ENCODE data around the gene SLC16A4. TPM values are rescaled to one million over a fixed set of nuclear protein-coding genes. Genes with fewer than 3 reads are reported as not detected.
"Not testable (repeated sequence)": the region's sequence is repeated elsewhere in the genome, so short reads cannot be mapped to it uniquely, and the experiment has no call there.

SLC16A4 gene
- total RNA-seq, 1 experiment from 2014 or later: 412 TPM

DNA sequence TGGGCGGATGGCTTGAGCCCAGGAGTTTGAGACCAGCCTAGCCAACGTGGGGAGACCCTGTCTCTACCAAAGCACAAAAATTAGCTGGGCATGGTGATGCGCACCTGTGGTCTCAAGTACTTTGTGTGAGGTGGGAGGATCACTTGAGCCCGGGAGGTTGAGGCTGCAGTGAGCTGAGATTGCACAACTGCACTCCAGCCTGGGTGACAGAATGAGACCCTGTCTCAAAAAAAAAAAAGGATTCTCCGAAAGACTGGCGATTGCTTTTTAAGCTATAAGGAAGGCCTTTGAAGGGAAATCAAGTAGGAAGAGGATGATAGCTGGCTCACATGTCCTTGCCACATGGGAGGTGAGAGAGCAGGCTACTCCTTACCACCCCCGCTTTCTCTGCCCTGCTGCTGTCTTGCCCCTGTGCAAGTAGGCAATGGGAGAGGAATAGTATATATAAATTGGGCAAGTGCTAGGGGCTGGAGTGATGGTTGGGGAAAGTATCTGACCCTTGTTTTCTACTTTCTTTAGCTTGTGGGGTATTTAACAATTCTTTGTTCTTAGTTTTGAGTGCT, 20.4 kb upstream of the SLC16A4 start:
- no peak for DNase-seq (ENCODE audit: extremely low read depth, low read depth)

GRCh38 chr1:110409316-110409715, 18.5 kb upstream of the SLC16A4 start:
- DNase-seq (ENCODE audit: extremely low read depth, low read depth): no peak

- DNase-seq (ENCODE audit: extremely low read depth, low read depth): no peak
Observed at GRCh38 chr1:110408488-110408887, 17.7 kb upstream of the SLC16A4 start.

GRCh38 chr1:110407260-110408210, 16.7 kb upstream of the SLC16A4 start, which contains the start of gene LAMTOR5:
TSS of gene LAMTOR5 (minus strand) at chr1:110407694. CDS start at chr1:110407620, 74 bp downstream.
- DNase-seq (ENCODE audit: extremely low read depth, low read depth): peak; percentile 85

DNA sequence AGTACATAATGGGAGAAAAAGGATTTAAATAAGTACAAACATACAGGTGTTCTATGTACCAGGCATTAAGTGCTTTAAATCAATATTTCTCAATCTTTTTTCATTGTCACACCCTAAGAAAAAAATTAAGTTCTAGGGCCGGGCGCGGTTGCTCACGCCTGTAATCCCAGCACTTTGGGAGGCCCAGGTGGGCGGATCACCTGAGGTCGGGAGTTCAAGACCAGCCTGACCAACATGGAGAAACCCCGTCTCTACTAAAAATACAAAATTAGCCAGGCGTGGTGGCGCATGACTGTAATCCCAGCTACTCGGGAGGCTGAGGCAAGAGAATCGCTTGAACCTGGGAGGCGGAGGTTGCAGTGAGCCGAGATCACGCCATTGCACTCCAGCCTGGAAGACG, 15.6 kb upstream of the SLC16A4 start:
- DNase-seq (ENCODE audit: extremely low read depth, low read depth): not testable (repeated sequence)

GRCh38 chr1:110404401-110404800, 13.6 kb upstream of the SLC16A4 start:
- no peak for DNase-seq (ENCODE audit: extremely low read depth, low read depth)

DNA sequence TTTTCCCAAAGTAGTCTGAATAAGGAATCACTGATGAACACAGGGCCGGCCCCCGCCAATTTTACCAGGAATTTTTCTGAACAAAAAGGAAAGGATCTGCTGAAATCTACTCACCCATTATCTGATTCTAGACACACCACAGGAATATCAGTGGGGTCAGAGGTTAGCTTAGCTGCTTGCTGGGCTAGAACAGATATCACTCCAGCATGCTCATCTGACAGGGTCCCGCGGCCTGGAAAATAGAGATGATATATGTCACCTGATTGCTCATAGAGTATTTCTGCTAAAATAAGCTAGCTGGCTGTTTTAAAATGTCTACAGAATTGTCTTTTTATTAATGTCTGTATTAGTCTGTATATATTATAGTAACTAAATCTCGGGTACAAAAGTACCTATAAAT, 13.0 kb upstream of the SLC16A4 start:
- no peak for DNase-seq (ENCODE audit: extremely low read depth, low read depth)

GRCh38 chr1:110396259-110396958, 5.6 kb upstream of the SLC16A4 start:
- DNase-seq (ENCODE audit: extremely low read depth, low read depth): not testable (repeated sequence)

- no peak for DNase-seq (ENCODE audit: extremely low read depth, low read depth)
Observed at GRCh38 chr1:110394493-110394820, 3.6 kb upstream of the SLC16A4 start.

DNA sequence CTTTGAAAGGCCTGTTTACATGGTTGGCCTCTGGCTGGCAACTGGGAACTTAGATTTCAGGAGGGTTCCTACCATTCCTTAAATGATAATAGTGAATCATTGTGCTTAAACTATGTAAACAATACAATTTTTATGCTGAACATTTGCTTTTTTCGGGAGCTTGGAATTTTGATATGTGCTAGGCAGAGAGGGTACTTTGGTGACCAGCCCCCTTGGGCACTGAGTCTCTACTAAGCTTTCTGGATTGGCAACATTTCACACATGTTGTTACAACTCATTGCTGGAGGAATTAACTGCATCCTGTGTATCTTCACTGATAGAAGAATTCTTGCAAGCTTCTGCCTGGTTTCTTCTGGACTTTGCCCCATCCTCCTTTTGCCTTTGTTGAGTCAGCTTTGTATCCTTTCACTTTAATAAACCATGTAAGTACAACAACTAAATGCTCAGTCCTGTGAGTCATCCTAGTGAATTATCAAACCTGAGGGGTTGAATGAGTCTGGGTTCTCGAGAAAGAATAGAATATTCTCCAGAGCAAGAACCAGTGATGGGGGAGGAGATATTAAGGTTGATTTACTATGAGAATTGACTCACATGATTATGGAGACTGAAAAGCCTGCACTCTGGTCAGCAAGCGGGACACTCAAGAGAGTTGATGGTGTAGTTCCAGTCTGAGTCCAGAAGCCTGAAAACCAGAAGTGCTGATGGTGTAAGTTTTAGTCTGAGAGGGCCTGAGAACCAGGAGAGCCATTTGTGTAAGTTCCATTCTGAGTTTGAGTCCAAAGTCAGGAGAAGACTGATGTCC, 3.1 kb upstream of the SLC16A4 start:
- DNase-seq (ENCODE audit: extremely low read depth, low read depth): no peak

- no peak for DNase-seq (ENCODE audit: extremely low read depth, low read depth)
Observed at GRCh38 chr1:110393286-110393685, 2.5 kb upstream of the SLC16A4 start.

- peak; percentile 76 for DNase-seq (ENCODE audit: extremely low read depth, low read depth)
Observed at GRCh38 chr1:110390096-110390495, 730 bp downstream of the SLC16A4 start.

DNA sequence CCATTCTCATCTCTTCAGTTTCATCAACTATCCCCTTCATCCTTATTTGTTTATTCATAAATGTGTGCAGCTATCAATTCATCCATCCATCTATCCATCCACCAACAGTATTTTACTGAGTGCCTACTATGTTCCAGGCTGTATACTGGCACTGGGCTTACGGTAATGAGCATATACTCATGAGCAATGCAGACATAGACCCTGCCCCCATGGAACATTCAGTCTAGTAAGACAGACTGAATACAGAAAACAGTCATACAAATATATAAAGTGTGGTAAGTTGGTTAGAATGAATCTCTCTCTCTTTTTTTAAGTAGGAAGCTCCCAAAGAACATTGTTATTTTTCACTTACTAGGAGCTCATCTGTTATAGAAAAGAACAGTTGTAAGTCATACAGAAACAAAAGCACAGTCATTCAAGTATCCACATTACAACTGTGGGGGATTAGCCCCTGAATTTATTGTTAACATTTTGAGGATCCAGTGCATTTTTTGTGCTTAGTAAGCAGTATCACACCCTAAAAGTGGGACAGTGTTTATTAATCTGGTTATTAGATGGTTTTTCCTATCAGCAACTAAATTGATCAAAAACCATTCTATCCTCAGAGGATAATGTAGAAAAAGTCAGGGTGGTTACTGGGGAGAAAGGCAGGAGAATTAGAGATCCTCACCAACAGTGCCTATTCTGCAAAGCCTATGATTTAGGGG, 3.6 kb downstream of the SLC16A4 start:
- DNase-seq (ENCODE audit: extremely low read depth, low read depth): no peak

GRCh38 chr1:110385369-110385768, 5.5 kb downstream of the SLC16A4 start:
- DNase-seq (ENCODE audit: extremely low read depth, low read depth): no peak

GRCh38 chr1:110384581-110385321, 6.1 kb downstream of the SLC16A4 start:
- peak; percentile 41 for DNase-seq (ENCODE audit: extremely low read depth, low read depth)

DNA sequence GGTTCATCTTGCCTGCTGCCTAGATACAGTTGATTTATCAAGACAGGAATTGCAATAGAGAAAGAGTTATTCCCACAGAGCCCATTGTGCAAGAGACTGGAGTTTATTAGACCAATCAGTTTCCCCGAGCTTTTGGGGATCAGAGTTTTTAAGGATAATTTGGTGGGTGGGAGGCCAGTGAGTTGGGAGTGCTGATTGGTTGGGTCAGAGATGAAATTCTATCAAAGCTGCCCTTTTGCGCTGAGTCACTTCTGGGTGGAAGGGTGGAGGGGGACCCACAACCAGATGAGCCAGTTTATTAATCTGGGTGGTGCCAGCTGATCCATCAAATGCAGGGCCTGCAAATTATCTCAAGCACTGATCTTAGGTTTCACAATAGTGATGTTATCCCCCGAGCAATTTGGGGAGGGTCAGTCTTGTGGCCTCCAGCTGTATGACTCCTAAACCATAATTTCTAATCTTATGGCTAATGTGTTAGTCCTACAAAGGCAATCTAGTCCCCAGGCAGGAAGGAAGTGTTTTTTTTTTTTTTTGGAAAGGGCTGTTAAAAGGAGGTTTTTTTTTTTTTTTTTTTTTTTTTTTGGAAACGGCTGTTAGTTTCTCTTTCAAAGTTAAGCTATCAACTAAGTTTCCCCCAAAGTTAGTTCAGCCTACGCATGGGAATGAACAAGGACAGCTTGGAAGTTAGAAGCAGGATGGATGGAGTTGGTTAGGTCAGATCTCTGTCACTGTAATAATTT, 7.4 kb downstream of the SLC16A4 start:
- DNase-seq (ENCODE audit: extremely low read depth, low read depth): peak; percentile 67

DNA sequence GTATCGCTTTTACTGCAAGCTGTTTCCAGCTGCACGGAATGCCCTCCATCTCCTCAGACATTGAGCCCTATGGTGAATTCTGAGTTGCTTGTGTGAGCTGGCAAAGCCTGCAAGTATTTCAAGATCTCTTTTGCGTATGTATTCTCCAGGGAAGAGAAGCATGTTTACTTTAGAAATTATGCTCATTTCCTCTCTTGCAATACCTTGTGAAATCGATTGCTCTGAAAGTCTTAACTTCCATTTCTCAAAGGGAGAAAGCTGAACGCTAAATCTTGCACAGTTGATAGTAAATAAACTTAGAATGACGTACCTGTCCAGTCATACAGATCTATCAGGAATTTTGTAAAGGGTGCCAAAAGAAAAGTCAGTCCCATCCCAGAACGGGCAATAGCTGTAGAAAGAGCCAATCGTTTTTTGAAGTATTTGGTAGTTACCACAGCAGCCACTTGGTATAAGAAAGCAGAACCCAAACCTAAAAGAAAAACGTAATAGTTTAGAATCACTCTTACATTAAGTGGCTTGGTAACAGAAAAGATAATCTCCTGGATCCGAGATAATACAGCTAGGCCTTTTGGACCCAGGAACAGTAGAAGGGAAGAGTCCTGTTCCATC, 10.0 kb downstream of the SLC16A4 start:
- peak; percentile 94 for DNase-seq (ENCODE audit: extremely low read depth, low read depth)

DNA sequence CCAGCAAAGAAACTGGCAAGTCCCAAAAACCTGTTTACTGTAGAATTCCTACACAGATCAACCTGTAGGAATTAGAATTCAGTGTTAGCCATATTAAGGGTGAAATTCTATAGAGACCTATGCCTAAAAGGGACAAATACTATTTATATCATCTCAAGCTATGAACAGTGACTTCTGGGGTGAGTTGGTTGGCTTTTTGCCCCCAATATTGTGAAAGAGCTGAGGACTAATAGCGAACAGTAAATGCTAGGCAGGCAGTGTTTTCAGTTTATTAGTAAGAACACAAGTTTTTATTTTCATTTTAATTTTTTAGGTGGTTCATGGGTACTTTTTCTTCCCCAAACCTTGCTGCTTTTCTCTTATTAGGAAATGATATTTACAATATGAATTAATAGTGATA, 15.3 kb downstream of the SLC16A4 start:
- no peak for DNase-seq (ENCODE audit: extremely low read depth, low read depth)
